ENCODE measurements around the gene COL17A1. TPM values are rescaled to one million over a fixed set of nuclear protein-coding genes. Genes with fewer than 3 reads are reported as not detected.

The COL17A1 gene
- total RNA-seq, 1 experiment from 2014 or later = 41.3 TPM

- H3K79me2 ChIP-seq (ENCODE audit: low read depth) = peaks cover 70% of the 10 kb centered on the region
- no peak overlapping the region for H3K4me2 ChIP-seq
- ChIA-PET CTCF (no interaction called here), POLR2A (ENCODE audit: unreplicated experiment) (no interaction called here)
- H3F3A ChIP-seq (ENCODE audit: insufficient read depth, low read depth) = no peaks in the 10 kb centered on the region
- DNase-seq = no peak
- H3K27me3 ChIP-seq (ENCODE audit: insufficient read depth, low read depth) = no peaks in the 10 kb centered on the region
- no peak overlapping the region for H3K4me3 ChIP-seq
- H3K27ac ChIP-seq = no peak overlapping the region
- no peaks in the 10 kb centered on the region; the same call in 1 of the 2 replicates for H3K9me3 ChIP-seq (ENCODE audit: insufficient read depth, low read depth)
- TF ChIP-seq EZH2 (IDR thresholded peaks at IDR 0.05; ENCODE audit: low read depth) = no peak
- TF ChIP-seq, protein P1, sequence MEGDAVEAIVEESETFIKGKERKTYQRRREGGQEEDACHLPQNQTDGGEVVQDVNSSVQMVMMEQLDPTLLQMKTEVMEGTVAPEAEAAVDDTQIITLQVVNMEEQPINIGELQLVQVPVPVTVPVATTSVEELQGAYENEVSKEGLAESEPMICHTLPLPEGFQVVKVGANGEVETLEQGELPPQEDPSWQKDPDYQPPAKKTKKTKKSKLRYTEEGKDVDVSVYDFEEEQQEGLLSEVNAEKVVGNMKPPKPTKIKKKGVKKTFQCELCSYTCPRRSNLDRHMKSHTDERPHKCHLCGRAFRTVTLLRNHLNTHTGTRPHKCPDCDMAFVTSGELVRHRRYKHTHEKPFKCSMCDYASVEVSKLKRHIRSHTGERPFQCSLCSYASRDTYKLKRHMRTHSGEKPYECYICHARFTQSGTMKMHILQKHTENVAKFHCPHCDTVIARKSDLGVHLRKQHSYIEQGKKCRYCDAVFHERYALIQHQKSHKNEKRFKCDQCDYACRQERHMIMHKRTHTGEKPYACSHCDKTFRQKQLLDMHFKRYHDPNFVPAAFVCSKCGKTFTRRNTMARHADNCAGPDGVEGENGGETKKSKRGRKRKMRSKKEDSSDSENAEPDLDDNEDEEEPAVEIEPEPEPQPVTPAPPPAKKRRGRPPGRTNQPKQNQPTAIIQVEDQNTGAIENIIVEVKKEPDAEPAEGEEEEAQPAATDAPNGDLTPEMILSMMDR (conservative IDR thresholded peaks at IDR 0.05) = no peak
- H3K9me2 ChIP-seq (ENCODE audit: insufficient read depth) = no peaks in the 10 kb centered on the region
- H3K36me3 ChIP-seq (ENCODE audit: low read depth) = no peaks in the 10 kb centered on the region
- intact Hi-C loops (cut with micrococcal nuclease; ENCODE audit: unreplicated experiment) = no loop called here
- H4K20me1 ChIP-seq (ENCODE audit: insufficient read depth) = peaks cover 13% of the 10 kb centered on the region
- H3K4me1 ChIP-seq (replicated peaks; ENCODE audit: insufficient read depth) = no peaks in the 10 kb centered on the region
- no peak overlapping the region for H2AFZ ChIP-seq
- no TSS peak for BruUV-seq (replicated peaks)
Measured at GRCh38 chr10:103985726-103986125, 100.0 kb downstream of the COL17A1 start.

- no peaks in the 10 kb centered on the region for H3K36me3 ChIP-seq (ENCODE audit: low read depth)
- TF ChIP-seq, protein P1 (conservative IDR thresholded peaks at IDR 0.05) = no peak
- H3K27ac ChIP-seq = no peak overlapping the region
- no TSS peak for BruUV-seq (replicated peaks)
- intact Hi-C loops (cut with micrococcal nuclease; ENCODE audit: unreplicated experiment) = no loop called here
- H3K9me2 ChIP-seq (ENCODE audit: insufficient read depth) = no peaks in the 10 kb centered on the region
- no peak for DNase-seq
- peaks cover 87% of the 10 kb centered on the region for H3K79me2 ChIP-seq (ENCODE audit: low read depth)
- H3K4me1 ChIP-seq (replicated peaks; ENCODE audit: insufficient read depth) = no peaks in the 10 kb centered on the region
- no peak overlapping the region for H3K4me2 ChIP-seq
- peaks cover 13% of the 10 kb centered on the region; the same call in 1 of the 2 replicates for H4K20me1 ChIP-seq (ENCODE audit: insufficient read depth)
- H3K9me3 ChIP-seq (ENCODE audit: insufficient read depth, low read depth) = no peaks in the 10 kb centered on the region; the same call in 1 of the 2 replicates
- H3F3A ChIP-seq (ENCODE audit: insufficient read depth, low read depth) = no peaks in the 10 kb centered on the region
- ChIA-PET CTCF (interaction anchor here (0.6 kb wide), 1 partner anchor 420 kb away, joined by 6 read pairs; no protein-coding TSS in a partner anchor), POLR2A (ENCODE audit: unreplicated experiment) (no interaction called here)
- no peak overlapping the region for H3K4me3 ChIP-seq
- H3K27me3 ChIP-seq (ENCODE audit: insufficient read depth, low read depth) = no peaks in the 10 kb centered on the region
- H2AFZ ChIP-seq = no peak overlapping the region
Measured at GRCh38 chr10:103983367-103983911, 102.2 kb downstream of the COL17A1 start.

- Histone ChIP-seq H4K20me1 (ENCODE audit: insufficient read depth) (peaks cover 13% of the 10 kb centered on the region; the same call in 1 of the 2 replicates), H3K79me2 (ENCODE audit: low read depth) (peaks cover 87% of the 10 kb centered on the region), H3K27me3 (ENCODE audit: insufficient read depth, low read depth) (no peaks in the 10 kb centered on the region), H3K4me3 (no peak overlapping the region), H3K27ac (no peak overlapping the region), H3F3A (ENCODE audit: insufficient read depth, low read depth) (no peaks in the 10 kb centered on the region), H2AFZ (no peak overlapping the region), H3K4me1 (replicated peaks; ENCODE audit: insufficient read depth) (no peaks in the 10 kb centered on the region), H3K9me3 (ENCODE audit: insufficient read depth, low read depth) (no peaks in the 10 kb centered on the region; the same call in 1 of the 2 replicates), H3K4me2 (no peak overlapping the region), H3K36me3 (ENCODE audit: low read depth) (no peaks in the 10 kb centered on the region), H3K9me2 (ENCODE audit: insufficient read depth) (no peaks in the 10 kb centered on the region)
- TF ChIP-seq, protein P1 (conservative IDR thresholded peaks at IDR 0.05) = no peak
- TF ChIP-seq EZH2 (IDR thresholded peaks at IDR 0.05; ENCODE audit: low read depth) = no peak
- ChIA-PET CTCF (no interaction called here), POLR2A (ENCODE audit: unreplicated experiment) (interaction anchor here (0.6 kb wide), 1 partner anchor 139 kb away, joined by 5 read pairs; no protein-coding TSS in a partner anchor)
- no peak for DNase-seq
- intact Hi-C loops (cut with micrococcal nuclease; ENCODE audit: unreplicated experiment) = no loop called here
- BruUV-seq (replicated peaks) = no TSS peak
Measured at GRCh38 chr10:103982639-103983038, 103.0 kb downstream of the COL17A1 start.

Small RNA genes lying within 50 kb of the gene (microRNA-seq; reads per million reads assigned to microRNA genes)
- not detected for gene MIR936 (ENCODE audit: borderline number of aligned reads, borderline replicate concordance)

Other genes with a start within 250 kb of the COL17A1 start
- 12.5 and 14.0 TPM in 2 replicates for gene SH3PXD2A, start 230.3 kb downstream of the COL17A1 start, total RNA-seq (2021)
- gene STN1, start 167.7 kb downstream of the COL17A1 start, total RNA-seq (2021) = 20.5 and 25.4 TPM in 2 replicates
- 24.0 and 30.4 TPM in 2 replicates for gene SLK, start 118.7 kb downstream of the COL17A1 start, total RNA-seq (2021)
- gene SFR1, start 36.3 kb upstream of the COL17A1 start, total RNA-seq (2021) = 4.3 TPM in 2 replicates
- gene CFAP43, start 146.5 kb upstream of the COL17A1 start, total RNA-seq (2021) = 6.0 and 7.1 TPM in 2 replicates
- 71.0 and 77.3 TPM in 2 replicates for gene GSTO1, start 169.0 kb upstream of the COL17A1 start, total RNA-seq (2021)
- gene GSTO2, start 183.3 kb upstream of the COL17A1 start, total RNA-seq (2021) = 3.3 and 4.3 TPM in 2 replicates

Measured in PC-9 (cell line).